H1 (cell line): Measurements from ENCODE around the gene ADAM19. TPM values are rescaled to one million over a fixed set of nuclear protein-coding genes. Genes with fewer than 3 reads are reported as not detected.

Experiments used
- CTCF ChIA-PET: fragments of 300-600 bp; sonication (Branson Sonifier 250); formaldehyde crosslinking; loops from one replicate; lab custom pipeline; 2021; ENCODE audit not compliant: partially characterized antibody; lab: Charles Lee
- POLR2A ChIA-PET: fragments of 300-600 bp; sonication (Branson Sonifier 250); formaldehyde crosslinking; loops from one replicate; lab custom pipeline; 2021; ENCODE audit warnings: inconsistent platforms; ENCODE audit not compliant: partially characterized antibody; lab: Charles Lee
- DNase-seq, 2 experiments: peaks; one replicate each; pipeline versions ENCODE4 v3.0.0 to v3.0.0-alpha.2; 2010 to 2022; ENCODE audit warnings: low spot score in 2 of 2, low read depth in 1 of 2, mixed read lengths in 1 of 2
- FAIRE-seq: peaks from 2 replicates; lab custom pipeline; 2011; peaks lifted over from hg19 to GRCh38; lab: Jason Lieb, UNC
- H2AFZ ChIP-seq: 2 replicates; pipeline ENCODE4 v1.8.1; 2012; ENCODE audit warnings: low read length, inconsistent platforms
- H2AK5ac ChIP-seq: 2 replicates; pipeline ENCODE4 v1.6.1; 2013; ENCODE audit warnings: low read depth, low read length
- H2BK120ac ChIP-seq: replicated peaks from 2 replicates; pipeline ENCODE3; 2013; ENCODE audit warnings: low read depth, low read length, inconsistent platforms
- H2BK12ac ChIP-seq: 2 replicates; pipeline ENCODE4 v1.6.1; 2013; ENCODE audit warnings: low read depth, low read length
- H2BK15ac ChIP-seq: 2 replicates; pipeline ENCODE4 v1.6.1; 2013; ENCODE audit warnings: low read length
- H2BK20ac ChIP-seq: 2 replicates; pipeline ENCODE4 v1.6.1; 2013; ENCODE audit warnings: low read length
- H2BK5ac ChIP-seq: 2 replicates; pipeline ENCODE4 v1.6.1; 2013; ENCODE audit warnings: low read depth, low read length
- H3K14ac ChIP-seq: 2 replicates; pipeline ENCODE4 v1.6.1; 2013; ENCODE audit warnings: inconsistent platforms; ENCODE audit not compliant: insufficient read length
- H3K18ac ChIP-seq: 2 replicates; pipeline ENCODE4 v1.6.1; 2013; ENCODE audit warnings: low read length; ENCODE audit errors: extremely low read depth
- H3K23ac ChIP-seq: 2 replicates; pipeline ENCODE4 v1.6.1; 2013; ENCODE audit warnings: inconsistent platforms; ENCODE audit not compliant: insufficient read length
- H3K23me2 ChIP-seq: 2 replicates; pipeline ENCODE4 v1.6.1; 2013; ENCODE audit warnings: low read depth, low read length
- H3K27ac ChIP-seq: 2 replicates; pipeline ENCODE4 v1.6.1; 2011; ENCODE audit warnings: low read depth, low read length, inconsistent platforms
- H3K27me3 ChIP-seq, 4 experiments: replicated peaks in 1 of 4; 1 replicate in 1 of 4; 2 replicates in 3 of 4; pipeline versions ENCODE4 v1.6.1 to v1.8.1; 2011 to 2013; ENCODE audit warnings: low read length in 3 of 4, mild to moderate bottlenecking in 3 of 4, inconsistent platforms in 2 of 4, mixed read lengths in 2 of 4, moderate library complexity in 1 of 4; ENCODE audit not compliant: control insufficient read depth in 3 of 4, insufficient read depth in 3 of 4; ENCODE audit errors: extremely low read depth in 1 of 4
- H3K36me3 ChIP-seq, 4 experiments: 2 replicates each; pipeline versions ENCODE4 v1.6.1 to v1.8.1; 2011 to 2013; ENCODE audit warnings: mild to moderate bottlenecking in 4 of 4, low read length in 3 of 4, moderate library complexity in 2 of 4, control low read depth in 1 of 4, inconsistent platforms in 1 of 4; ENCODE audit not compliant: insufficient read depth in 4 of 4, control insufficient read depth in 2 of 4
- H3K4ac ChIP-seq: replicated peaks from 2 replicates; pipeline ENCODE3; 2013; ENCODE audit warnings: low read length, low read depth, mixed read lengths, inconsistent platforms; ENCODE audit not compliant: insufficient read length
- H3K4me1 ChIP-seq, 4 experiments: replicated peaks in 1 of 4; 1 replicate in 1 of 4; 2 replicates in 3 of 4; pipeline versions ENCODE4 v1.6.1 to v1.8.1; 2011 to 2013; ENCODE audit warnings: low read length in 3 of 4, inconsistent platforms in 2 of 4, mixed read lengths in 1 of 4; ENCODE audit not compliant: insufficient read depth in 4 of 4, control insufficient read depth in 3 of 4
- H3K4me2 ChIP-seq, 2 experiments: 2 replicates each; pipeline versions ENCODE4 v1.6.1 to v1.8.1; 2011 to 2013; ENCODE audit warnings: low read depth in 2 of 2, low read length in 2 of 2, control low read depth in 1 of 2, inconsistent platforms in 1 of 2, mild to moderate bottlenecking in 1 of 2; ENCODE audit not compliant: insufficient read depth in 1 of 2
- H3K4me3 ChIP-seq, 4 experiments: fragments of 200-600, 300-600 bp in 1 of 4; sonication (generic), shearing (Covaris generic), sonication (Bioruptor Twin) in 1 of 4; 2 replicates each; pipeline versions ENCODE4 v1.5.1 to v1.8.1; 2011 to 2016; ENCODE audit warnings: low read length in 4 of 4, low read depth in 3 of 4, control low read depth in 2 of 4, inconsistent platforms in 2 of 4, mild to moderate bottlenecking in 2 of 4, mixed read lengths in 1 of 4, moderate library complexity in 1 of 4; ENCODE audit not compliant: insufficient read depth in 2 of 4; ENCODE audit errors: extremely low read depth in 1 of 4
- H3K56ac ChIP-seq: replicated peaks from 2 replicates; pipeline ENCODE3; 2013; ENCODE audit warnings: low read depth, mild to moderate bottlenecking, mixed read lengths, low read length, inconsistent platforms; ENCODE audit not compliant: insufficient read length
- H3K79me1 ChIP-seq: 2 replicates; pipeline ENCODE4 v1.6.1; 2013; ENCODE audit warnings: low read depth, low read length, control low read depth
- H3K79me2 ChIP-seq, 2 experiments: 2 replicates each; pipeline versions ENCODE4 v1.6.1 to v1.8.1; 2012 to 2013; ENCODE audit warnings: low read length in 2 of 2, mild to moderate bottlenecking in 2 of 2, inconsistent platforms in 1 of 2; ENCODE audit not compliant: insufficient read depth in 2 of 2, control insufficient read depth in 1 of 2
- H3K9ac ChIP-seq, 4 experiments: replicated peaks in 1 of 4; 1 replicate in 1 of 4; 2 replicates in 3 of 4; pipeline versions ENCODE4 v1.6.1 to v1.8.1; 2011 to 2013; ENCODE audit warnings: low read depth in 3 of 4, low read length in 3 of 4, control low read depth in 2 of 4, mild to moderate bottlenecking in 2 of 4, moderate library complexity in 2 of 4, inconsistent platforms in 1 of 4; ENCODE audit errors: extremely low read depth in 1 of 4
- H3K9me3 ChIP-seq, 2 experiments: 2 replicates each; pipeline versions ENCODE4 v1.6.1 to v1.8.1; 2012 to 2013; ENCODE audit warnings: mild to moderate bottlenecking in 2 of 2, moderate library complexity in 2 of 2, control low read depth in 1 of 2, inconsistent platforms in 1 of 2, low read depth in 1 of 2, low read length in 1 of 2, mixed read lengths in 1 of 2; ENCODE audit not compliant: insufficient read depth in 2 of 2
- H4K20me1 ChIP-seq, 2 experiments: replicated peaks in 1 of 2; 2 replicates each; pipeline versions ENCODE3 to v1.8.1; 2011 to 2013; ENCODE audit warnings: inconsistent platforms in 2 of 2, low read length in 2 of 2, mild to moderate bottlenecking in 1 of 2; ENCODE audit not compliant: insufficient read depth in 2 of 2, control insufficient read depth in 1 of 2
- H4K5ac ChIP-seq: 2 replicates; pipeline ENCODE4 v1.6.1; 2013; ENCODE audit warnings: low read length, low read depth, mixed read lengths, inconsistent platforms; ENCODE audit not compliant: insufficient read length
- H4K8ac ChIP-seq: 2 replicates; pipeline ENCODE4 v1.8.0; 2013; ENCODE audit warnings: mild to moderate bottlenecking, moderate library complexity, low read length, inconsistent platforms; ENCODE audit not compliant: insufficient read depth; ENCODE audit errors: extremely low read depth
- H4K91ac ChIP-seq: replicated peaks from 2 replicates; pipeline ENCODE3; 2013; ENCODE audit warnings: low read length, mixed read lengths, inconsistent platforms; ENCODE audit not compliant: insufficient read length
- ASH2L ChIP-seq: fragments of 200-600, 300-600 bp; sonication (generic); IDR thresholded peaks from one replicate; pipeline ENCODE4 v1.7.1; 2017; ENCODE audit warnings: low read length
- BACH1 ChIP-seq: IDR thresholded peaks from 2 replicates; pipeline ENCODE4 v1.6.1; 2012; ENCODE audit warnings: low read length, improper control_type of control experiment
- CHD2 ChIP-seq: IDR thresholded peaks from 2 replicates; pipeline ENCODE4 v1.6.1; 2012; ENCODE audit warnings: low read length, improper control_type of control experiment
- JUN ChIP-seq: IDR thresholded peaks from 2 replicates; pipeline ENCODE4 v1.6.1; 2011; ENCODE audit warnings: low read depth, mild to moderate bottlenecking, improper control_type of control experiment, low read length
- POLR2AphosphoS5 ChIP-seq: IDR thresholded peaks from 2 replicates; pipeline ENCODE4 v1.6.1; 2011; ENCODE audit warnings: low read depth, low read length
- TAF7 ChIP-seq: optimal IDR thresholded peaks from 2 replicates; pipeline ENCODE3; 2011; ENCODE audit warnings: low read depth, mild to moderate bottlenecking, inconsistent platforms, low read length, moderate library complexity, borderline replicate concordance
- polyA plus RNA-seq, 7 experiments: library from polyadenylated mRNA; depleted of rRNA in 3 of 7; stranded (reverse) in 5 of 7; unstranded in 2 of 7; fragments of >200 nt in 5 of 7; fragments of 200-250 nt in 2 of 7; gene quantifications; 1 replicate in 5 of 7; 2 replicates in 1 of 7; 4 replicates in 1 of 7; pipeline versions ENCODE4 v1.2.1 to v1.2.3, GENCODE V29; 2011 to 2013; ENCODE audit warnings: missing spikeins in 2 of 7, mixed read lengths in 2 of 7
- total RNA-seq: library from RNA; stranded (reverse); fragmentation: NEBNext Ultra II Directional; extraction: Animal tissue kit (Norgen Biotek cat#: 25700); gene quantifications from 2 replicates; pipeline ENCODE4 v1.2.1, GENCODE V29; 2021

The ADAM19 gene
- total and polyA plus RNA-seq, 2 of the 8 experiments (the other 6 are each of a cell fraction or from before 2014, with no cell fraction given), result 6.5 to 22.7 TPM

- no peaks in the 10 kb centered on the region; a peak in 1 of 7 replicates for H3K4me1 ChIP-seq
- H3K14ac ChIP-seq, result no peak overlapping the region
- DNase-seq, result no peak
- H2BK120ac ChIP-seq, result no peak overlapping the region
- no peak overlapping the region for H3K9ac ChIP-seq
- H4K5ac ChIP-seq, result no peak overlapping the region
- no peaks in the 10 kb centered on the region for H4K20me1 ChIP-seq
- H3K4me3 ChIP-seq, result no peak overlapping the region
- no peaks in the 10 kb centered on the region for H3K79me1 ChIP-seq
- no peak overlapping the region for H3K4ac ChIP-seq
- H2BK12ac ChIP-seq, result no peak overlapping the region
- no peak overlapping the region for H4K91ac ChIP-seq
- no peak overlapping the region for H3K27ac ChIP-seq
- no peak overlapping the region for H3K23ac ChIP-seq
- no peak overlapping the region for H3K56ac ChIP-seq
- H3K23me2 ChIP-seq, result no peaks in the 10 kb centered on the region
- TF ChIP-seq ASH2L (no peak), TAF7 (no peak), JUN (no peak), CHD2 (no peak), POLR2AphosphoS5 (no peak), BACH1 (no peak)
- ChIA-PET POLR2A (no interaction called here), CTCF (interaction anchor here (0.6 to 1.7 kb wide), 3 partner anchors 32 to 206 kb away, joined by 3 to 5 read pairs (median 4); no protein-coding TSS in a partner anchor)
- H3K27me3 ChIP-seq, result no peaks in the 10 kb centered on the region
- H3K9me3 ChIP-seq, result no peaks in the 10 kb centered on the region
- no peak overlapping the region for H3K18ac ChIP-seq
- no peak overlapping the region for H2BK20ac ChIP-seq
- no peaks in the 10 kb centered on the region for H3K79me2 ChIP-seq
- no peak for FAIRE-seq
- H2BK5ac ChIP-seq, result no peak overlapping the region
- no peak overlapping the region for H2AFZ ChIP-seq
- no peaks in the 10 kb centered on the region; a peak in 2 of 8 replicates for H3K36me3 ChIP-seq
- H2BK15ac ChIP-seq, result no peak overlapping the region
- no peak overlapping the region for H4K8ac ChIP-seq
- H3K4me2 ChIP-seq, result no peak overlapping the region
- no peak overlapping the region for H2AK5ac ChIP-seq
These were observed 66.0 kb downstream of the ADAM19 start for GRCh38 chr5:157509587-157509986.
